Measurements from ENCODE around the gene IGDCC3. TPM values are rescaled to one million over a fixed set of nuclear protein-coding genes. Genes with fewer than 3 reads are reported as not detected.
A peak's percentile ranks its signal among the peaks of the same experiment; 100 is the strongest.
"Not testable (repeated sequence)": the region's sequence is repeated elsewhere in the genome, so short reads cannot be mapped to it uniquely, and the experiment has no call there.

Gene IGDCC3
- total and polyA plus RNA-seq, 3 donors from 2014 or later = 5.8 to 6.5 (median 6.5) TPM

- TF ChIP-seq, protein P1, sequence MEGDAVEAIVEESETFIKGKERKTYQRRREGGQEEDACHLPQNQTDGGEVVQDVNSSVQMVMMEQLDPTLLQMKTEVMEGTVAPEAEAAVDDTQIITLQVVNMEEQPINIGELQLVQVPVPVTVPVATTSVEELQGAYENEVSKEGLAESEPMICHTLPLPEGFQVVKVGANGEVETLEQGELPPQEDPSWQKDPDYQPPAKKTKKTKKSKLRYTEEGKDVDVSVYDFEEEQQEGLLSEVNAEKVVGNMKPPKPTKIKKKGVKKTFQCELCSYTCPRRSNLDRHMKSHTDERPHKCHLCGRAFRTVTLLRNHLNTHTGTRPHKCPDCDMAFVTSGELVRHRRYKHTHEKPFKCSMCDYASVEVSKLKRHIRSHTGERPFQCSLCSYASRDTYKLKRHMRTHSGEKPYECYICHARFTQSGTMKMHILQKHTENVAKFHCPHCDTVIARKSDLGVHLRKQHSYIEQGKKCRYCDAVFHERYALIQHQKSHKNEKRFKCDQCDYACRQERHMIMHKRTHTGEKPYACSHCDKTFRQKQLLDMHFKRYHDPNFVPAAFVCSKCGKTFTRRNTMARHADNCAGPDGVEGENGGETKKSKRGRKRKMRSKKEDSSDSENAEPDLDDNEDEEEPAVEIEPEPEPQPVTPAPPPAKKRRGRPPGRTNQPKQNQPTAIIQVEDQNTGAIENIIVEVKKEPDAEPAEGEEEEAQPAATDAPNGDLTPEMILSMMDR (IDR thresholded peaks at IDR 0.05) = no peak
- no peak for TF ChIP-seq POLR2A (IDR thresholded peaks at IDR 0.05)
- WGBS, 2 donors = 82 to 84% methylated on average over 8 of the region's 8 CpGs
- Histone ChIP-seq H3K4me1 (peaks cover 1% of the 10 kb centered on the region), H3K27ac (no peak overlapping the region), H3K9me3 (no peaks in the 10 kb centered on the region), H3K27me3 (no peaks in the 10 kb centered on the region), H3K4me3 (no peak overlapping the region), H3K36me3 (ENCODE audit: low read depth, missing control alignments) (no peaks in the 10 kb centered on the region)
- no peak for DNase-seq
- intact Hi-C loops (cut with DNase I; ENCODE audit: low total_unique reads) = no loop called here
Observed at GRCh38 chr15:65349338-65349737, 28.5 kb downstream of the IGDCC3 start.

- intact Hi-C loops (cut with DNase I; ENCODE audit: low total_unique reads); H3K4me3 ChIP-seq: not testable (repeated sequence)
- 86 to 87% methylated on average over 8 of the region's 8 CpGs for WGBS, 2 donors
Observed at GRCh38 chr15:65347756-65348155, 30.0 kb downstream of the IGDCC3 start.

GRCh38 chr15:65346856-65347598 is 30.8 kb downstream of the IGDCC3 start:
- no peak overlapping the region for H3K27ac ChIP-seq
- H3K27me3 ChIP-seq = no peaks in the 10 kb centered on the region
- no peak for DNase-seq
- WGBS, 2 donors = 76 to 85% methylated on average over 6 of the region's 6 CpGs
- no peaks in the 10 kb centered on the region for H3K9me3 ChIP-seq
- no peak for TF ChIP-seq POLR2A (IDR thresholded peaks at IDR 0.05)
- TF ChIP-seq, protein P1 (IDR thresholded peaks at IDR 0.05) = no peak
- no peaks in the 10 kb centered on the region for H3K36me3 ChIP-seq (ENCODE audit: low read depth, missing control alignments)
- H3K4me3 ChIP-seq = no peak overlapping the region
- intact Hi-C loops (cut with DNase I; ENCODE audit: low total_unique reads) = no loop called here
- H3K4me1 ChIP-seq = peaks cover 2% of the 10 kb centered on the region

More at GRCh38 chr15:65347756-65348155, 30.0 kb downstream of the IGDCC3 start:
- not testable (repeated sequence) for DNase-seq; H3K36me3 ChIP-seq (ENCODE audit: low read depth, missing control alignments); H3K27ac ChIP-seq; H3K4me1 ChIP-seq; H3K9me3 ChIP-seq; H3K27me3 ChIP-seq

GRCh38 chr15:65344914-65345275 is 32.9 kb downstream of the IGDCC3 start:
- TF ChIP-seq POLR2A (IDR thresholded peaks at IDR 0.05) = no peak
- TF ChIP-seq, protein P1 (IDR thresholded peaks at IDR 0.05) = no peak
- Histone ChIP-seq H3K9me3 (no peaks in the 10 kb centered on the region), H3K27ac (no peak overlapping the region), H3K4me1 (peaks cover 2% of the 10 kb centered on the region), H3K36me3 (ENCODE audit: low read depth, missing control alignments) (no peaks in the 10 kb centered on the region), H3K27me3 (no peaks in the 10 kb centered on the region), H3K4me3 (no peak overlapping the region)
- intact Hi-C loops (cut with DNase I; ENCODE audit: low total_unique reads) = no loop called here
- no peak for DNase-seq
- WGBS, 2 donors = 87 to 94% methylated on average over 2 of the region's 2 CpGs

DNA sequence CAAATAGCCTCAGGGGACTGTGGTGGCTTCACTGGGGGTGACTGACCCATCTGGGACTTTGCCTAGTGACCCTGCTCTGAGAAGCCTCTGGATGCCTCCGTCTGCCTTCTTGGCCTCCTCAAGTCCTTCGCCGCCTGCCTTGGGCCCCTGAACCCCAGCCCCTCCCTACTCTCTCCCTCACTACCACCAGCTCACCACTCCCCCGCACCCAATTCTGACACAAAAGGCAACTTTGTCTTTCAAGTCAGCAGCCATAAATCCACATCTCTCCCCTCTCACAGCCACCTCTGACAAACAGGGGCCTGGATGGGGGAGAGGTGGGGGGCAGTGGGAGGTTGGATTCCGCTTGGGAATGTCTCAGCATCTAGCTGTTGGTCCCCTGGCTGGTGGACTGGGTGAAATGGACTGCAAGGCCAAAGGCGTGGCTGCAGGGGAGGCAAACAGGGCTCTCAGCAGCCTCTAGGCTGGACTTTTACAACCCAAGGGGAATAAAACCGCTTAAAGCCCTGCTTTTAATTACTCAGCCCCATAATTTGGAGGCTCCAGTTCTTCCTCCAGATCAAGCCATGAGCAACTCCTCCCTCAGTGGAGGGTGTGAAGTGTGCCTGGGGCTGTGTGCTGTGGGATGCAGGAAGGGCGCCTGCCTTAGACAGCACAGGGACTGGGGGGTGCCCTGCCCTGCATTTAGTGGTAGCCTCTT is 33.4 kb downstream of the IGDCC3 start:
- H3K4me3 ChIP-seq = no peak overlapping the region
- TF ChIP-seq POLR2A (IDR thresholded peaks at IDR 0.05) = no peak
- TF ChIP-seq, protein P1 (IDR thresholded peaks at IDR 0.05) = no peak
- H3K36me3 ChIP-seq (ENCODE audit: low read depth, missing control alignments) = no peaks in the 10 kb centered on the region
- H3K9me3 ChIP-seq = no peaks in the 10 kb centered on the region
- no peaks in the 10 kb centered on the region for H3K27me3 ChIP-seq
- intact Hi-C loops (cut with DNase I; ENCODE audit: low total_unique reads) = no loop called here
- 73 to 88% methylated on average over 8 of the region's 8 CpGs for WGBS, 2 donors
- H3K4me1 ChIP-seq = peaks cover 2% of the 10 kb centered on the region
- H3K27ac ChIP-seq = no peak overlapping the region
- peak; percentile 65 for DNase-seq

Data from testis (tissue), 3 donors.